ENCODE measurements around the gene BICD2. TPM values are rescaled to one million over a fixed set of nuclear protein-coding genes. Genes with fewer than 3 reads are reported as not detected.

BICD2 gene
- total RNA-seq, 1 donor from 2014 or later = 48.2 TPM

GRCh38 chr9:92709240-92709639, 55.4 kb downstream of the BICD2 start:
- Histone ChIP-seq H3K4me1 (ENCODE audit: insufficient read depth, low read length) (no peaks in the 10 kb centered on the region), H3K79me2 (ENCODE audit: insufficient read depth, low read length) (peaks cover 5% of the 10 kb centered on the region), H3K9ac (ENCODE audit: low read length) (no peak overlapping the region), H3K4me3 (ENCODE audit: insufficient read depth, low read depth, low read length) (no peak overlapping the region), H3K9me3 (ENCODE audit: insufficient read depth, low read depth, low read length) (no peaks in the 10 kb centered on the region), H3K4me2 (ENCODE audit: low read length) (no peak overlapping the region), H3K36me3 (ENCODE audit: insufficient read depth, low read length) (peaks cover 18% of the 10 kb centered on the region), H3K27ac (ENCODE audit: low read depth, low read length) (no peak overlapping the region), H2AFZ (ENCODE audit: low read depth, low read length) (no peak overlapping the region), H4K20me1 (ENCODE audit: insufficient read depth, low read length) (peaks cover 14% of the 10 kb centered on the region), H3K27me3 (ENCODE audit: insufficient read depth, low read length) (no peaks in the 10 kb centered on the region)
- no peak for FAIRE-seq
- H3K9me3 Mint-ChIP-seq (ENCODE audit: unreplicated experiment) = peaks cover 3% of the 10 kb centered on the region
- H3K4me1 Mint-ChIP-seq (ENCODE audit: low read depth, unreplicated experiment) = peaks cover 1% of the 10 kb centered on the region
- H3K36me3 Mint-ChIP-seq (ENCODE audit: low read depth, unreplicated experiment) = peaks cover 25% of the 10 kb centered on the region
- no peak overlapping the region for H3K4me3 Mint-ChIP-seq (ENCODE audit: unreplicated experiment)
- H3K27ac Mint-ChIP-seq (ENCODE audit: unreplicated experiment) = no peak overlapping the region
- DNase-seq (ENCODE audit: low read depth) = no peak
- no peaks in the 10 kb centered on the region for H3K27me3 Mint-ChIP-seq (ENCODE audit: low read depth, unreplicated experiment)
- TF ChIP-seq CTCF (IDR thresholded peaks at IDR 0.05; ENCODE audit: insufficient read depth, low read depth, low read length) (no peak), EZH2 (IDR thresholded peaks at IDR 0.05; ENCODE audit: insufficient read depth, low read length) (no peak)

DNA sequence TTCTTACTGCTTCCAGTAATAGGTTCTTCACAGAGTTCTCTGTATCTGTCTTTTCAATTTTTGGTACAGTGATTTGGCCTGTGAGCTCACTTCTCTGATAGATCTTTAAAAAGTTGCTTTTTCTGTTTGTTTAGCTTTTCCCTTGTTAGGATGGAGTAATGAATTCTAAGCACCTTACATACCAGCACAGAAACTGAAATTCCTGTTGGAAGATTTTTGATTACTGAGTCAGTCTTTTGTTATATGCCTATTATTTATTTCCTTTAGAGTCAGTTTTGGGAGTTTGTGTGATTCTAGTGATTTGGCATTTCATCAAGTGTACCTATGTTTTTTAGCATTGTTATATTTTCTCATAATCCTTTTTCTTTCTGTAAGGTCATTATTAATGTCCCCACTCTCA, 57.1 kb downstream of the BICD2 start:
- no peaks in the 10 kb centered on the region for H3K27me3 ChIP-seq (ENCODE audit: insufficient read depth, low read length)
- peaks cover 11% of the 10 kb centered on the region for H3K36me3 ChIP-seq (ENCODE audit: insufficient read depth, low read length)
- no peak overlapping the region for H2AFZ ChIP-seq (ENCODE audit: low read depth, low read length)
- H3K79me2 ChIP-seq (ENCODE audit: insufficient read depth, low read length) = peaks cover 5% of the 10 kb centered on the region
- H3K4me1 ChIP-seq (ENCODE audit: insufficient read depth, low read length) = no peaks in the 10 kb centered on the region
- no peak overlapping the region for H3K9ac ChIP-seq (ENCODE audit: low read length)
- Mint-ChIP-seq H3K9me3 (ENCODE audit: unreplicated experiment) (peaks cover 3% of the 10 kb centered on the region), H3K27me3 (ENCODE audit: low read depth, unreplicated experiment) (no peaks in the 10 kb centered on the region), H3K4me1 (ENCODE audit: low read depth, unreplicated experiment) (peaks cover 1% of the 10 kb centered on the region), H3K4me3 (ENCODE audit: unreplicated experiment) (no peak overlapping the region), H3K27ac (ENCODE audit: unreplicated experiment) (no peak overlapping the region), H3K36me3 (ENCODE audit: low read depth, unreplicated experiment) (peaks cover 23% of the 10 kb centered on the region)
- peaks cover 12% of the 10 kb centered on the region for H4K20me1 ChIP-seq (ENCODE audit: insufficient read depth, low read length)
- H3K27ac ChIP-seq (ENCODE audit: low read depth, low read length) = no peak overlapping the region
- no peak overlapping the region for H3K4me3 ChIP-seq (ENCODE audit: insufficient read depth, low read depth, low read length)
- no peak overlapping the region for H3K4me2 ChIP-seq (ENCODE audit: low read length)
- no peaks in the 10 kb centered on the region for H3K9me3 ChIP-seq (ENCODE audit: insufficient read depth, low read depth, low read length)
- FAIRE-seq (no peak), DNase-seq (ENCODE audit: low read depth) (peak; percentile 14)
- TF ChIP-seq CTCF (IDR thresholded peaks at IDR 0.05; ENCODE audit: insufficient read depth, low read depth, low read length) (no peak), EZH2 (IDR thresholded peaks at IDR 0.05; ENCODE audit: insufficient read depth, low read length) (no peak)

- H3K79me2 ChIP-seq (ENCODE audit: insufficient read depth, low read length) = peaks cover 5% of the 10 kb centered on the region
- TF ChIP-seq EZH2 (IDR thresholded peaks at IDR 0.05; ENCODE audit: insufficient read depth, low read length) = no peak
- TF ChIP-seq CTCF (IDR thresholded peaks at IDR 0.05; ENCODE audit: insufficient read depth, low read depth, low read length) = peak; percentile 6
- no peak overlapping the region for H2AFZ ChIP-seq (ENCODE audit: low read depth, low read length)
- no peak overlapping the region for H3K4me3 ChIP-seq (ENCODE audit: insufficient read depth, low read depth, low read length)
- no peak overlapping the region for H3K9ac ChIP-seq (ENCODE audit: low read length)
- FAIRE-seq = no peak
- Mint-ChIP-seq H3K4me1 (ENCODE audit: low read depth, unreplicated experiment) (peaks cover 1% of the 10 kb centered on the region), H3K4me3 (ENCODE audit: unreplicated experiment) (no peak overlapping the region), H3K9me3 (ENCODE audit: unreplicated experiment) (peaks cover 3% of the 10 kb centered on the region), H3K36me3 (ENCODE audit: low read depth, unreplicated experiment) (peaks cover 16% of the 10 kb centered on the region), H3K27ac (ENCODE audit: unreplicated experiment) (no peak overlapping the region), H3K27me3 (ENCODE audit: low read depth, unreplicated experiment) (no peaks in the 10 kb centered on the region)
- H3K9me3 ChIP-seq (ENCODE audit: insufficient read depth, low read depth, low read length) = no peaks in the 10 kb centered on the region
- peaks cover 5% of the 10 kb centered on the region for H3K36me3 ChIP-seq (ENCODE audit: insufficient read depth, low read length)
- no peak overlapping the region for H3K27ac ChIP-seq (ENCODE audit: low read depth, low read length)
- H3K27me3 ChIP-seq (ENCODE audit: insufficient read depth, low read length) = no peaks in the 10 kb centered on the region
- no peak for DNase-seq (ENCODE audit: low read depth)
- no peak overlapping the region for H3K4me2 ChIP-seq (ENCODE audit: low read length)
- H3K4me1 ChIP-seq (ENCODE audit: insufficient read depth, low read length) = no peaks in the 10 kb centered on the region
- H4K20me1 ChIP-seq (ENCODE audit: insufficient read depth, low read length) = peaks cover 5% of the 10 kb centered on the region
Observed at GRCh38 chr9:92706218-92706940, 58.3 kb downstream of the BICD2 start.
